GM18858 (cell line): ENCODE results near the gene MRPS22.

Experiments
- ATAC-seq: cut with Tn5 transposase; IDR thresholded peaks from one replicate; pipeline ENCODE4 v1.9.1; 2021; ENCODE audit not compliant: unreplicated experiment

MRPS22 gene

DNA sequence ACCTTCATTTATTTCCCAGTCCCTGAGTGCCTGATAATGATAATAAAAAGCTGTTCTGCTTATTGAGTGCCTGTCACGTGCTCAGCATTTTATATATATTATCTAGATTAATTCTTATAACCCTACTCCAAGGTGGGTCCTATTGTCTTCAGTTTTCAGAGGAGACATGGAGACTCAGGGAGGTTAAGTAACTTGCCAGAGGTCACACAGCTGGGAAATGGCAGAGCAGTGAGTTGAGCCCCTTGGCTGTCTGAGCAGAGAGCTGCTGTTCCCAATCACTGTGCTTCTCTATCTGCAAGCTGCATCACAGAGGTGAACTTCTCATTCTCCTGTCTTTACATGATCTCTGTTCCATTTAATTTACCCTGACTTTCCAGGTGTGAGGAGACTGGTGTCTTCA is 32.3 kb upstream of the MRPS22 start:
- no peak for ATAC-seq

DNA sequence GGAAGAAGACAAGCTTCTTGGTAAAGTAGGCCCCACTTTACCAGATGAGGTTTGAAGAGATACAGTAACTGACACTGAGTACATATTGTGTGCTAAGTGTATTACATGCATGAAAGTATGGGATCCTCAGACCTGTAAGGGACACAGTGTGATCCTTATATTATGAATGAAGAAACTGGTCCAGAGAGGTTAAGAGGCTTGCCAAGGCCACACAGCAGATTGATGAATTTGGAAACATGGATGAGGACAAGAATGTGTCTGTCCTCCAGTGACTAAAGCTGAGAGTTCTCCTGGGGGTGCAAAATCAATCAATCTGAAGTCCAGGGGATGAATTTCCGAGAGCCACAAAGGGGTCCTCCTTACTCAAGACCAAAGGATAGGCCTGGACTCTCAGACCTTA is 31.4 kb upstream of the MRPS22 start:
- ATAC-seq: no peak

DNA sequence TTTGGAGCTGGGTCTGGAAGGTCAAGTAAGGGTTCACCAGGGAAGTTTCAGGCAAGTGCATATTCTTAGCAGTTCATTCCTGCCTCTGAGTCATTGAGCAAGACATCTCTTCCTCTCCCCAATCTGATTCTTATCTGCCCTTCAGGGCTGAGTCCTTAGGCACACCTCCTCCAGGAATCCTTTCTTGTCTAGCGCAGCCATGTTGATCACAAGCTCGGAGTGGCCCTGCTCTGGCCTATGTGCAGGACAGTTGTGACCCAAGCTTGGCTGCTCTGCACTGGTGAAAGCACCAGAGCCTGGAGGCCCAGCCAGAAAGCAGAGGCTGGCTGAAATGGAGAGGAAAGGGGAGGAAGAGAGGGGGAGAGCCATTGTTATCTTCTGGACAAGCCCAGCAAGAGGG is 30.9 kb upstream of the MRPS22 start:
- ATAC-seq: no peak

DNA sequence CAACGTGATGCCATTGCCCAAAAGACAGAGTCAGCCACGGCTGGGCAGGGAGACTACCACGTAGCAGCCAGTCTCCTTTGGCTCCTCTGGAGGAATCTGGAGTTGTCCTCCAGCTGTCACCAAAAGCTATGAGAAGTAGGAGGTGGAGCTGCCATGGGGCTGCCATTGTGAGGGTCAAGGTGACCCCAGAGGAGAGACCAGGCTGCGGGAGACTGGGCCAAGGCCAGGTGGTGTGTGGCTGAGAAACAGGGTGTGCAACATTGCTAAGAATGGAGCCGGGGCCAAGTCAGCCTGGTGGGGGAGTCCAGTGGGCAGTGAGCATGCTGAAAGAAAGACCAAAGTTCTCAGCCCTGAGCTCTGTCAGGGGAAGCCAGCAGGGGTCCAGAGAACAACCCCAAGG is 29.9 kb upstream of the MRPS22 start:
- no peak for ATAC-seq

DNA sequence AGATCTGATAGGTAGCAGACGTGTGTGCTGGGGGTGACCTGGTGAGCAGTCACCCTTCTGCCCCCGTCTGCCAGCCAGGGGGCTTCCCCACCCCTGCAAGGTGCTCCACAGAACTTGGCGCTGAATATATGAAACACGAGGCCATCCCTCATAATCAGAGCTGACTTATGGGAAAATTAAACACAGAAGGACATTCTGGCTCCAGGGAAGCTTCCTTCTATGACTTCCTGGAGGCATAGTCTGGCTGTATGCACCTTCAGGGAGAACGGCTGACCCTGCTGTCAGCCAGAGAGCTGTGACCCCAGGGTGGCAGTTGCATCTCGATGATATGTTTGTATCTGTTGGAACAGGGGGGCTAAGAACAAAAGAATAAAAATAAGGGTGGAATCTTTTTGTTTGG is 26.6 kb upstream of the MRPS22 start:
- no peak for ATAC-seq

DNA sequence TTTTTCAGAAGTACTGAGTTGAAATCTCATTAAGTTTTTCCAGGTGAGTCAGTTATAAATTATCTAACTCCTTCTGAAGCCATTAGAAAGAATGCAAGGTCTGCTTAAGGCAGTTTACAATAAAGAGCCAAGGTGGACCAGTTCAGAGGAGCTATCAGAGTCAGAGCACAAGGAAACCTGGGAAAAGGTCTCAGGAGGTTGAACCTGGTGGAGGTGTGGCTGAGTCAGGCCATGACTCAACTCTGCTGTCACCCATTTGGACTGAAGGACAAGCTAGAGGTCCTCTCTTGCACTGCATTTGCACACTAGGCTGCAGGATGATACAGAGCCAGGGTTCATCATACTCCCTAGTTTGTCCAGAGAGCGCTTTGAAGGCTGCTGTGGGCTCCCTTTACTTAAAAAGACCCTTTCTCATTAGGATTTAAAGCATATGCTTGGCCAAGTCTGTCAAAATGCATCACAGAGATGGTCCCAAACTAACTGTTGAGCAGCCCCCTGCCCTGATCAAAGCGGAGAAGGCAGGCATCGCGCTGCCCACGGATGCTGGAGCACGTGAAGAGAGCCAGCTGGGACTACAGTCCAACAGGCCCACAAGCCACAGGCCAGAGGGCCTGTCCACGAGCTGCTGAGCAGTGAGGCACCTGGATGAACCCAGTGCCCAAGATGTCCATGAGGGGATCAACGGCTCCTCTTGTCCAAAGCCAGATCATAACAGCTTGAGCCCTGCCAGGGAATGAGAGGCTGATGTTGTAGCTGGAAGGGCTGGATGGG is 26.0 kb upstream of the MRPS22 start:
- ATAC-seq: no peak

DNA sequence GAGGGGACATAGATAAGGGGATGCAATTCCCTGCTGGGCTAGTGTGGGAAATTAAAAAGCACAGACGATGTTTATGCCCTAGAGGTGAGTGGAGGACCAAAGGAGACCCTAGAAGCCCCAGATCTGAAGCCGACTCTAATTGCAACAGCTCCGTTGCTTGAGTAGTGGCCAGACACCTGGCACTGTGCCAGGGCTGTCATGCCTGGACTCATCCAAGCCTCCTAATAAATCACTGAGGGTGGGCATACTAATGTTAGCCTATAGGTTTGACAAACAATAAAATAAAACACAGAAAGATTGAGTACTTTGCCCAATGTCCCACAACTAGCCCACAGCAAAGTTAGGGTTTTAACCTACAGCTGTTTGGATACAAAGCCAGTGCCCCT is 25.4 kb upstream of the MRPS22 start:
- ATAC-seq: no peak

DNA sequence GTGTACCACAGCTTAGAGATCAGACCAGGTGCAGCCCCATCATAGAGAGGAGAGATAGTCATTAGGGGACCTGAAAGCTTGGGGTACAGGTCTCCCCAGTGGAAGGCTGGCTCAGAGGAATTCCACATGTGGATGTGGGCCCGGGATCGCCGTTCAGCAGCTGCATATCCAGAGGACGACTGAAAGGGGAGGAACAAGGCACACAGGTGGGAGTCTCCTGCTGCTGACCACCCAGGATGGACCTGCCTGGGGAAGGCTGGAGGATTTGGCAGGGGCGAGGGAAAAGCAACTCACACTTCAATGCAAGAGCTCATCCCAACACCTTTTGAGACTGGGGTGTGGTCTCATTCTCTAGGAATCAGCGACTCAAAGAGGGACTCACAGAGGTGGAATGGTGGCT is 25.0 kb upstream of the MRPS22 start:
- ATAC-seq: no peak

DNA sequence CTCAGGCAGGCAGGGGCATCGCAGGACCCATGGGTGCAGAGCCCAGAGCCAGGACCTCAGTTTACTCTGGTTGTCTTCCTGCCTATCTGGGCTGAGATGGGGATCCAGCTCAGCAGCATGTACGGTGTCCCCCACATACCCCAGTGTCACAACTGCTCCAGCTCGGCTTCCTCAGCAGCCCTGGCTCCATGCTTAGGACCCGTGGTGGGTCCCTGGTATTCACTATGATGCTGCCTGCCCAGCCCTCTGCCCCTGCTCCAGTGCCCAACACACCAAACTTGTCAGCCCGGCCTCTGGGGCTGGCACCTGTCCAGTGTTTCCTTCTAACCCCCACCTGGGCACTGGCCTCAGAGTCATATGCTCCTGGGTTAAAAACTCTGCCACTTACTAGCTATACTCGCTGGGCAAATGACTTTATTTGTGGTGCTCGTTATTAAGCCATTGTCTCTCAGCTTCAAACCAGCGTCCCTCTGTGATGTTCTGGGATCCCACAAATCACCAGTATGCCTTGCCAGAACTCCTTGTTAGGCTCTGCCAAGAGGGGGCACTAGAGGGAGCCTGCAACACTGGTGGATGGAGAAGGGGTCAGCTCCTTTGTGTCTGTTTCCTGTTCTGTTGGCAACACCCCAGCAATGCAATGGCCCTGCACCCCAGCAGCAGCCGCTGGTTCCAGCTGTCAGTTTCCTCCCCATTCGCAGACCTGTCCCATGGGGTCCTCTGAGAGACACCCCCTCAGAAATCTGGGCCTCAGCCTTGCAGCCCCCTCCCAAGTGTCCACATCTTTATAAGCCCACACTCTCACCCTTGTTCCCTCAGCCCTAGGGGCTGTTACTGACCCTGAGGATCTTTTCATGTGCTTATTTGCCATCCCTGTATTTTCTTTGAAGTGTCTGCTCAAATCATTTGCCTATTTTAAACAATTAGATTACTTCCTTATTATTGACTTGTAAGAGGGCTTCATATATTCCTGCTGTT is 24.1 kb upstream of the MRPS22 start:
- no peak for ATAC-seq

DNA sequence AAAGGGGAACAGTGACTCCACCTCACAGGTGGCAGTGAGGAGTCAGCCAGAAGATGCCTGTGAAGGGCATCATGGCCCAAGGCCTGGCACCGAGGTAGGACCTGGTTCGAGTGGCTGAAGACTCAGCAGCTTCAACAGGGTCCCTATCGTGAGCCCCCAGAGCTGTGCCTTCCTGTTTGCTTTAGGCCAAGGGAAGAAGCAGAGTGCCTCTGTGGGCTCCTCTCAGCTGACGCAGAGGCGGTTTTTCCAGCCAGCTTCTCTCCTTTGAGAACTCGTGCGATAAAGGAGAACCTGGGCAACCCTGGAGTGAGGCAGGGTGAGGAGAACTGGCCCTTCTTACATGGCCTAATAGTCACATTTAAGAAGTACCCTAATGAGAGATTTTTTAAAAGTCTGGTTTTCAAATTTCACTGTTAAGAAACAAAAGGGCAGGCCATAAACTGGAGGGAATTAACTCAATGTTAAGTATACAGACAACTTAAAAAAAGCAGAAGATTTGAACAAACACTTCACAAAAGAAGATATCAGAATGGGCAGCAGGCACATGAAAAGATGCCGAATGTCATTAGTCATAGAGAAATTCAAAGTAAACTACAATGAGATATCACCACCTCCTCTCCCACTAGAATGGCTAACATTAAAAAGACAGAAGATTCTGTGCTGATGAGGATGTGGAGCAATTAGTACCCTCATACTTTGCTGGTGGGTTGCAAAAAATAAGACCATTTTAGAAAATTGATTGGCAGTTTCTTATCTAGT is 23.1 kb upstream of the MRPS22 start:
- no peak for ATAC-seq

DNA sequence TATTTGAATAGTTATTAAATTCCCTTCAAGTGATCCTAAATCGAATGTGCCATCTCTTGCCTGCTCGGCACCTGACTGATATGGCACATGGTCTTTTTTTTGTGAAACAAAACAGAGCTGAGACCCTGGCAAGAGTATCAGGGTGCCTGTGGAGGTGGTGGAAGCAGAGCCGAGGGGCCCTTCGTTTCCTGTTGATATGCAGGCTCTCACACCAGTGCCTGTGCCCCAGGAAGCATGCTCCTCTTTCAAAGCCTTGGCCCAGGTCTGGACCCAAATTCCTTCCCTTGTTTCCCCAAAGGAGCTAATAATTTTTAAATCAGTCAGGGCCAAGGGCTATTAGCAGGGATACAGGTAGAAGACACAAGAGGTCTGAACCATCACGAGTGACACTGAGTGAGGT is 21.5 kb upstream of the MRPS22 start:
- ATAC-seq: no peak

DNA sequence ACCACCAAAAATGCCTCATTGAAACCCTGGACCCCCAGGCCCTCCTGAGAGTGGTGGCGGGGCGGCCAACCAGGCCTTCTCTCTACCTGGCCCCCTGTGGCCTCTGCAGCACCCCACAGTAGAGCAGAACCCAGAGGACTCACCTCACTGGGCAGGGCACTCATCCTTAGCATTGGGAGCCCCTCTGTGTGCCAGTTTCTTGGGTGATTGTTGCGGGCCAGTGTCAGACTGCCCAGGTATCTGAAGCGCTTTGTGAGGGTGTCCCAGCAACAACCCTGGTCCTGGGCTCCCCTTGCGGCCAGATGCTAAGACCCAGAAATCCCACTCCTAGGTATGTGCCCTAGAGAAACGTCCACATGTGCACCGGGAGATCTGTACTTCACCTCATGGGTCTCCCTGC is 20.7 kb upstream of the MRPS22 start:
- ATAC-seq: no peak

DNA sequence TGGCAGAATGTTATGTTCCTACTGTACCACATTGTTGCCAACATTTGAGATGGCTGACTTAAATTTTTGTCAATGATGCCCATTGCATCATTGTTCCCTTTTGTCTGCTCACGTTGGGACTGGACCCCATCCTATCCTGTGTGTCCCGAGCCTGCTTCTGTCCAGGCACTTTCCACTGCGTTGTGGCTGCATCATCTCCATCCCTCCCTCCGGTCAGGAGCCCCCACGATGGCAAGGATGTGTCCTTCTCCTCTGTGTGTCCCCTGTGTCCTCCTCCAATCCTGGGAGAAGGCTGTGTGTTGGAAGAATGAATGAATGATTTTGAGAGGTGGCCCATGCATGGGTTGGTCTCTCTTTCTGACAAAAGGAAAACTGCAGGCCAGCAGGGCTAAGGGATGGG is 19.4 kb upstream of the MRPS22 start:
- no peak for ATAC-seq

DNA sequence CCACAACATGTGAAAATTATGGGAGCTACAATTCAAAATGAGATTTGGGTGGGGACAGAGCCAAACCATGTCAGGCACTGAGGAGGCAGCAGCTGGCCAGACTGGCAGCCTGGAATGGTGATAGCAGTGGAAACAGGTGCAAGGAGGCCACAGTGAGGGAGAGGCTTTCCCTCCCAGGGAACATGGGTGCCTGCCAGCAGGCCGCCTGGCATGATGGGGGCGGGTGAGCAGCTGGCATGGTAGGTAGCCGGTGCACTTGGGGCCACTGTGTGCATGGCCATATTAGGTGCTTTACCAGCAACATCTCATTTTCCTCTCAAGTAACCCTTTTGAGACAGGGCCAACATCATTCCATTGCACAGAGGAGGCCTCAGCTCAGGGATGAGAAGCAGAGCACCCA is 18.3 kb upstream of the MRPS22 start:
- no peak for ATAC-seq

DNA sequence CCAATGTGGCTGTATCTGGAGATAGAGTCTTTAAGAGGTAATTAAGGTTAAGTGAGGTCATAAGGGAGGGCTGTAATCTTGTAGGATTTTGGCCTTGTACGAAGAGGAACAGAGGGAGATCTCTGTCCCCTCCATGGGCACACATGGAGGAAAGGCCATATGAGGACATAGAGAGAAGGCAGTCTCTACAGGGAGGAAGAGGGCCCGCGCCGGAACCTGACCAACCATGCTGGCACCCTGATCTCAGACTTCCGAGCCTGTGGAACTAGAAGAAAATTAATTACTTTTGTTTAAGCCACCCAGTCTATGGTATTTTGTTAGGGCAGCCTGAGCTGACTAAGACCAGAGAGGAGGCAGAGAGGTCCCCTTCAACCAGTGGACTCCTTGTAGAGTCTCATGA is 17.7 kb upstream of the MRPS22 start:
- no peak for ATAC-seq

DNA sequence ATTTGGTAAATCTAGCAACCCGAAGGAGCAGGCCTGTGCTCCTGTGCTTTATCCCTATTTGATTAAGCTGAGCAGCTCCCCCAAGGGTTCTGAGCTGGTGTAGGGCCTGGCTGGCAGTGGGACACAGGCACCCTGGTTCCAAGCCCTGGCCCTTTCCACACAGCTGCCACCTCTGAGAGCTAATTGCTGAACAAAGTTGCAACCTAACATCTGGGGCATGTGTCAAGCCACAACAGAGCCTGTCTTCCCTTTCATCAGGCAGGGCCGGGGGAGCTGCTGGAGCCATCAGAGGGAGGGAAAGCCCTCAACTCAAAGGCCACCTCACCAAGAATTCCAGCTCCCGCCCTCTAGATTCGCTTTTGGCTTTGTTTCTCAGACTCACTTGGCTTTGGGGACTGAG is 17.1 kb upstream of the MRPS22 start:
- ATAC-seq: no peak

DNA sequence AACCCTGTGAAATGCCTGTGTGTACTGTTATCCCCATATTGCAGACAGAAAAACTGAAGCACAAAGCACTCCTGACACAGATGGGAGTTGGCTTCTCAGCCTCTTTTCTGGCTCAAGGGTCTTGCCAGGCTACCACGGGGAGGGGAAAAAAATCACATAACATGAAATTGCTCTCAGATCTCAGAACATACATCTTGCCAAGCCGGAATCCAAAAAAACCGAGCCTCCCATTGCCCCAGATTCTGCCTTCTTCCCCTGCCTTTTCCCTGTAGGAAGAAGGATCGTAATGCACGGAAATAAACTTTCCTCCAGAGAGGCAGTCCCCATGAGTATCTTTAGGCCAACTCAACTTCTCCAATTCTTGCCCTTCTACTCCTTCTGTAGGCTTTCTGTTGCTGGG is 16.6 kb upstream of the MRPS22 start:
- ATAC-seq: no peak

DNA sequence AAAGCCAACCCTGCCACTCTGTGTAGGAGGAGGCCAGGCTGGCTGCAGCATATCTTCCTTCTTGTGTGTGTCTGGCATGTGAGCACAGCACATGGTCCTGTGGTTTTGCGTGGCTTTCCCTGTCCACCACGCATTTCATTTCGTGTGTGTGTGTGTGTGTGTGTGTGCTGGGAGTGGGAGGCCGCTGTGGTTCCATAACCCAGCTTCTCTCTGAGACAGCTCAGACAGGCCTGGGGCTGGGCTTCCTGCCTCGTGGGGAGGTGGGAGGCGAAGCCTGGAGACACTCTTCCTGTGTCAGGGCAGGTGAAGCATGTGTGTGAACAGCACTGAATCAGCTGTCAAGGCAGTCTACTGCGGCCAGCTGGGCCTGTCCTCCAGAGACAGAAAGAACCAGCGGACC is 16.0 kb upstream of the MRPS22 start:
- no peak for ATAC-seq

DNA sequence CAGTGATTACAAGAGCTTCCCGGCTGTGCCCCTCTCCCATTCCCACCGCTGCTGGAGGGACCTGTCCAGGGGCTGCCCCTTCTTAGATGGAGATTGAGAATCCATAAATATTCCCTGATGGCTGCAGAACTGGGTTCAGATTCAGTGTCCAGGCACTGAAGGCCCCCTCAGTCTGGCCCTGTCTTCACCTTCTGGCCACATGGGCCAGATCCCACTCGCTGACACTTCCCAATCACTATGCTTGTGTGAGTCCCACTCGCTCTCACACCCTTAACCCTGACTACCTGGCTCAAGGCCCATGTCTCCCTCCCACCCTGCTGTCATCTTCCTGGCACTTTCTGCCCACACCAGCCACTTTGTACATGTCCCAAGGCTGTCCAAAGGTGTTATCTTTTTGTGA is 15.5 kb upstream of the MRPS22 start:
- no peak for ATAC-seq

DNA sequence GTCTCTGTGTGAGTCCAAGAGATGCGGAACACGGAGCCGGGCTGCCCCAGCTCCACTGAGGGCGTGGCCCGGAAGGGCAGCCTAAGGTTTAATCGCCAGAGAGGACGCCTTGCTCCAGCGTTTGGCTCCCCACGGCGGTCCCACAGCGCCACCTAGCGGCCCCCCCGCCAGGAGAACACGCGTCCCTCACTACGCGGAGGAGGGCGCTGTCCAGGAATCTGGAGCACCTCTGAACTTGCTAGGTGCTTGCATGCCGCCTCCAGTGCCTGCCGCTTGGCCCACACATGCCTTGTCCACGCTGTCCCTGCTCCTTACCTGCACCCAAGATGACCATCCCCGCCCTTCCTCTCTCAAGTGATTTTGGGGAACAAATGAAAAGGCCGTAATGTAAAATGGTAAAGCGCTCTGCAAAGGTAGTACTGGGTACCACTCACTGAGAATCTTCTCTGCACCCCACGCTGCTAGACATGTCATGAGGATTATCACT is 14.4 kb upstream of the MRPS22 start:
- peak; percentile 91 for ATAC-seq

DNA sequence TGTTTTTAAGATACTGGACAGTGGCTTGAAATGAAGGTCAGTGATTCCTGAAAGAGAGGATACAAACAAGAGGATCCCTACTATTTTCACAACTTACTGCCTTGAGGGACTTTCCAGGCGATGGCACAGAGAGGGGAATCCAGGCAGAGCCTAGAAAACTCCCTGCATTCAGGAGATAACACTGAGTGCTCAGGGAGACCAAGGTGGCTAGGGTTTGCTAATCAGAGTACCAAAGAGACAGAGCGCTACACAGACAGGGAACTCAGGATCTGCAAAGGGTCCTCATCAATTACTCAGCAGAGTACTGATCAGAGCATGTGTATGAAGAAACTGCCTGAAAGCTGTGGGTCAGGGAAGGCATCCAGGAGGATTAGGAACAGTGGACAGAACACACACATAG is 11.7 kb upstream of the MRPS22 start:
- ATAC-seq: no peak
